ENCODE data around the gene AKR1E2. TPM values are rescaled to one million over a fixed set of nuclear protein-coding genes. Genes with fewer than 3 reads are reported as not detected.

AKR1E2 gene
- total and polyA plus RNA-seq, 9 of the 15 experiments (the other 6 are each of a cell fraction or from before 2014, with no cell fraction given): 4.2 to 16.6 (median 9.8) TPM

- TF ChIP-seq TOE1 (IDR thresholded peaks at IDR 0.05; ENCODE audit: borderline replicate concordance) (0 out of 2 replicates have a peak, but pooled peaks have one; percentile 23), TOE1 (CRISPR knock-in tag; IDR thresholded peaks at IDR 0.05; ENCODE audit: borderline replicate concordance, low read depth) (no peak)
Observed at GRCh38 chr10:4846775-4847174, 20.8 kb downstream of the AKR1E2 start (continued).

GRCh38 chr10:4847561-4848355 is 21.8 kb downstream of the AKR1E2 start:
- Histone ChIP-seq H3K27me3 (ENCODE audit: control insufficient read depth in 2 of 2, insufficient read depth in 2 of 2, low read length in 2 of 2) (no peaks in the 10 kb centered on the region), H3K4me3 (no peak overlapping the region), H3K9me1 (ENCODE audit: control insufficient read depth, insufficient read depth, low read length) (no peaks in the 10 kb centered on the region), H3K9ac (ENCODE audit: insufficient read depth in 1 of 2, low read depth in 2 of 2, low read length in 2 of 2) (peak overlapping the region; percentile 62 to 70; a peak in 3 of 4 replicates), H3K4me2 (ENCODE audit: insufficient read depth, low read length) (peak overlapping the region; percentile 85), H3K4me1 (replicated peaks in 1 of 2; ENCODE audit: control insufficient read depth in 2 of 2, insufficient read depth in 2 of 2, low read length in 2 of 2) (peaks cover 16 to 34% of the 10 kb centered on the region in 2 experiments), H3K36me3 (ENCODE audit: control insufficient read depth, insufficient read depth, low read length) (peaks cover 22% of the 10 kb centered on the region), H4K20me1 (replicated peaks; ENCODE audit: control insufficient read depth, insufficient read depth, low read length) (no peaks in the 10 kb centered on the region), H3K79me2 (ENCODE audit: control insufficient read depth, insufficient read depth, low read length) (no peaks in the 10 kb centered on the region), H3K27ac (ENCODE audit: extremely low read depth, low read depth, low read length) (peak overlapping the region; percentile 96), H2AFZ (ENCODE audit: low read depth, low read length) (peak overlapping the region; percentile 81), H3K9me3 (replicated peaks; ENCODE audit: control insufficient read depth, insufficient read depth, low read depth, low read length) (no peaks in the 10 kb centered on the region; the same call in 1 of the 2 replicates)
- ATAC-seq: peak; percentile 25
- ChIA-PET CTCF (ENCODE audit: low intra/inter-chr PET ratio) (interaction anchor here (1.7 to 3.3 kb wide), 2 partner anchors 33 to 537 kb away, joined by 4 to 38 read pairs; no protein-coding TSS in a partner anchor), POLR2A (interaction anchor here (0.5 to 3.2 kb wide), 7 partner anchors 10 to 717 kb away, joined by 3 to 22 read pairs (median 3); partner anchors contain the start of gene AKR1E2)
- peak; percentile 70 for FAIRE-seq
- peak; percentile 37 to 70 (median 44) for DNase-seq (ENCODE audit: extremely low read depth in 1 of 4, low spot score in 3 of 4)
- in situ Hi-C loops (cut with MboI): loop anchor here (5.0 to 10.0 kb wide), 2 partner anchors 135 to 437 kb away; no protein-coding TSS in a partner anchor
- 17% methylated on average over 7 of the region's 7 CpGs for WGBS (ENCODE audit: insufficient coverage, low coverage, missing lambda C conversion rate)
- intact Hi-C loops (cut with micrococcal nuclease): loop anchor here (1.0 to 10.0 kb wide), 2 partner anchors 32 to 587 kb away; no protein-coding TSS in a partner anchor
- BruUV-seq (replicated peaks): TSS peak; percentile 97
- TF ChIP-seq ZNF511 (CRISPR knock-in tag; IDR thresholded peaks at IDR 0.05) (no peak), CREB3 (tag; conservative IDR thresholded peaks at IDR 0.05; ENCODE audit: low read depth) (peak; percentile 65; the same call in 1 of the 2 replicates), NFE2 (IDR thresholded peaks at IDR 0.05; ENCODE audit: low read depth) (peak; percentile 49; the same call in 1 of the 2 replicates), KDM5B (IDR thresholded peaks at IDR 0.05; ENCODE audit: insufficient replicate concordance, low read depth, low read length) (peak; percentile 44), PCBP1 (IDR thresholded peaks at IDR 0.05; ENCODE audit: low read depth, low read length, poor library complexity, severe bottlenecking) (no peak), FOSL1 (tag; conservative IDR thresholded peaks at IDR 0.05) (peak; percentile 88), NFIC (IDR thresholded peaks at IDR 0.05) (no peak), CTBP1 (IDR thresholded peaks at IDR 0.05; ENCODE audit: borderline replicate concordance) (peak; percentile 12; the same call in 1 of the 2 replicates), SMARCE1 (IDR thresholded peaks at IDR 0.05) (peak; percentile 66), JUNB (CRISPR knock-in tag; conservative IDR thresholded peaks at IDR 0.05) (peak; percentile 60), MBD1 (CRISPR knock-in tag; IDR thresholded peaks at IDR 0.05) (no peak), ZNF766 (CRISPR knock-in tag; conservative IDR thresholded peaks at IDR 0.05) (no peak), SIRT6 (IDR thresholded peaks at IDR 0.05; ENCODE audit: low read depth, low read length) (no peak), ZNF778 (CRISPR knock-in tag; IDR thresholded peaks at IDR 0.05) (no peak)
